Nephron (organoid): ENCODE measurements around the gene RPTOR.
A peak's percentile ranks its signal among the peaks of the same experiment; 100 is the strongest.

Source experiments
- H3K27ac Mint-ChIP-seq, 3 experiments: 2 replicates each; pipeline ENCODE4 v1.8.0; 2020; ENCODE audit warnings: mixed read lengths in 3 of 3, mild to moderate bottlenecking in 2 of 3, moderate library complexity in 1 of 3
- H3K27me3 Mint-ChIP-seq: 2 replicates; pipeline ENCODE4 v1.8.0; 2021; ENCODE audit warnings: low read depth, mild to moderate bottlenecking, moderate library complexity, mixed read lengths
- H3K36me3 Mint-ChIP-seq: 2 replicates; pipeline ENCODE4 v1.8.0; 2020; ENCODE audit warnings: low read depth, mixed read lengths
- H3K4me1 Mint-ChIP-seq: 2 replicates; pipeline ENCODE4 v1.8.0; 2020; ENCODE audit warnings: mixed read lengths
- H3K4me3 Mint-ChIP-seq, 3 experiments: 2 replicates each; pipeline ENCODE4 v1.8.0; 2020; ENCODE audit warnings: mild to moderate bottlenecking in 3 of 3, mixed read lengths in 3 of 3, moderate library complexity in 2 of 3
- H3K9me3 Mint-ChIP-seq: 2 replicates; pipeline ENCODE4 v1.8.0; 2020; ENCODE audit warnings: mixed read lengths
- TF ChIP-seq, protein P1 (sequence below), 3 experiments: fragments of 200-600 bp; sonication (generic); IDR thresholded peaks; one replicate each; pipeline ENCODE4 v1.5.0; 2021; ENCODE audit warnings: antibody characterized with exemption in 3 of 3; ENCODE audit not compliant: unreplicated experiment in 3 of 3

Gene RPTOR

DNA sequence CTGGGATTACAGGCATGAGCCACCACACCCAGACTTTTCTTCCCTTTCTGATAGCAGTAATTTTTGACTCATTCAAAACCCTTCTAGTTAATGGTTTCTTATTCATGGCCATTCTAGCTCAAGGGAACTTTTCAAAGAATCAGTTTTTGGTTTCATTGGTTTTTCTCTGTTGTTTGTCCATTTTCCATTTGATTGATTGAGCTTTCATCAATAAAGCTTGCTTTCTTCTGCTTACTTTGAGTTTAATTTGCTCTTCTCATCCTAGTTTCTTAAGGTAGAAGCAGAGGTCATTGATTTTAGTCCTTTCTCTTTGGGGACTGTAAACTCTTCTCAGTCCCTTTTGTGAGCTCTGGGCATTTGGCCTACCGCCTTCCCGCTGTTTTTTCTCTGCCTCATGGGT, 365.0 kb downstream of the RPTOR start:
- Mint-ChIP-seq H3K27ac (no peak overlapping the region), H3K4me3 (no peak overlapping the region), H3K36me3 (peaks cover 47% of the 10 kb centered on the region), H3K9me3 (no peaks in the 10 kb centered on the region), H3K4me1 (peaks cover 10% of the 10 kb centered on the region), H3K27me3 (no peaks in the 10 kb centered on the region)
- TF ChIP-seq, protein P1, sequence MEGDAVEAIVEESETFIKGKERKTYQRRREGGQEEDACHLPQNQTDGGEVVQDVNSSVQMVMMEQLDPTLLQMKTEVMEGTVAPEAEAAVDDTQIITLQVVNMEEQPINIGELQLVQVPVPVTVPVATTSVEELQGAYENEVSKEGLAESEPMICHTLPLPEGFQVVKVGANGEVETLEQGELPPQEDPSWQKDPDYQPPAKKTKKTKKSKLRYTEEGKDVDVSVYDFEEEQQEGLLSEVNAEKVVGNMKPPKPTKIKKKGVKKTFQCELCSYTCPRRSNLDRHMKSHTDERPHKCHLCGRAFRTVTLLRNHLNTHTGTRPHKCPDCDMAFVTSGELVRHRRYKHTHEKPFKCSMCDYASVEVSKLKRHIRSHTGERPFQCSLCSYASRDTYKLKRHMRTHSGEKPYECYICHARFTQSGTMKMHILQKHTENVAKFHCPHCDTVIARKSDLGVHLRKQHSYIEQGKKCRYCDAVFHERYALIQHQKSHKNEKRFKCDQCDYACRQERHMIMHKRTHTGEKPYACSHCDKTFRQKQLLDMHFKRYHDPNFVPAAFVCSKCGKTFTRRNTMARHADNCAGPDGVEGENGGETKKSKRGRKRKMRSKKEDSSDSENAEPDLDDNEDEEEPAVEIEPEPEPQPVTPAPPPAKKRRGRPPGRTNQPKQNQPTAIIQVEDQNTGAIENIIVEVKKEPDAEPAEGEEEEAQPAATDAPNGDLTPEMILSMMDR (IDR thresholded peaks at IDR 0.05; ENCODE audit: unreplicated experiment in 3 of 3) = no peak

DNA sequence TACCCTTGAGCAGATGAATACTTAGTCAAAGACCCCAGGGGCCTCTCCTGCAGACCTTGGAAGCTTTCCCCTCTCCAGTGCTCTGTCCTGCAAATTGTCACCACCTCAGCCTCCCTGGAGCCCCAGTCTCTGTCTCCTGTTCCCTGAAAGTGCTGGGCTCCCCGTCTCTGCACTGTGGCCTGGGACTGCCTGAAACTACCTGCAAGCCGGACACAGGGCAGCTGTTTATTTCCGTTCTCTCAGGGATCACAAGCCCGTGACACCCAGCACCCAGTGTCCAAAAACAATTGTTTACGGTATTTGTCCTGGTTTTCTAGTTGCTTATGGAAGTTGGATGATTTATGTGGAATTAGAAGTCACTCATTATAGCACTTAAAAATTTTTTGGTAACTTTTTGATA, 365.4 kb downstream of the RPTOR start:
- TF ChIP-seq, protein P1 (IDR thresholded peaks at IDR 0.05; ENCODE audit: unreplicated experiment in 3 of 3) = no peak
- no peaks in the 10 kb centered on the region for H3K27me3 Mint-ChIP-seq
- no peak overlapping the region for H3K4me3 Mint-ChIP-seq
- H3K4me1 Mint-ChIP-seq = peaks cover 6% of the 10 kb centered on the region
- H3K27ac Mint-ChIP-seq = no peak overlapping the region
- H3K9me3 Mint-ChIP-seq = no peaks in the 10 kb centered on the region
- peaks cover 43% of the 10 kb centered on the region for H3K36me3 Mint-ChIP-seq

DNA sequence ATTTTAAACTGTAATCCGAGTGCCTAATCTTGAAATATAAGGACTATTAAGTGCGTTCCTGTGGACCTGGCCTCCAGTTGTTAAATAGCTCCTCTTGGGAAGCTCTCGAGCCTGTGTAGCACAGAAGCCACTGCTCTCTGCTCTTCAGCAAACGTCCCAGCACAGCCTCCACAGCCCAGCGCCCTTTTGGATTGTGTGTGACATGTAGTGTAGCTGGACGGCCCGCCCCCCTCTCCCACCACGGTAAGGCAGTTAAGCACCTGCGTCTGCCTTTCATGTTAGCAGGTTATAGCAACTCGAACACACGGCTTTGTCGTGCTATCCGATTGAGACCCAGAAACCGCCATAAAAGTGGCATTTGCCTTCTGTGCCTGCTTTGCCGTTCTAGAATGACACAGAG, 367.8 kb downstream of the RPTOR start:
- Mint-ChIP-seq H3K9me3 (no peaks in the 10 kb centered on the region), H3K4me3 (no peak overlapping the region), H3K27ac (peak overlapping the region in 2 of 3 experiments; percentile 26 to 31), H3K4me1 (peaks cover 7% of the 10 kb centered on the region), H3K36me3 (peaks cover 48% of the 10 kb centered on the region), H3K27me3 (no peaks in the 10 kb centered on the region)
- TF ChIP-seq, protein P1 (IDR thresholded peaks at IDR 0.05; ENCODE audit: unreplicated experiment in 3 of 3) = no peak

DNA sequence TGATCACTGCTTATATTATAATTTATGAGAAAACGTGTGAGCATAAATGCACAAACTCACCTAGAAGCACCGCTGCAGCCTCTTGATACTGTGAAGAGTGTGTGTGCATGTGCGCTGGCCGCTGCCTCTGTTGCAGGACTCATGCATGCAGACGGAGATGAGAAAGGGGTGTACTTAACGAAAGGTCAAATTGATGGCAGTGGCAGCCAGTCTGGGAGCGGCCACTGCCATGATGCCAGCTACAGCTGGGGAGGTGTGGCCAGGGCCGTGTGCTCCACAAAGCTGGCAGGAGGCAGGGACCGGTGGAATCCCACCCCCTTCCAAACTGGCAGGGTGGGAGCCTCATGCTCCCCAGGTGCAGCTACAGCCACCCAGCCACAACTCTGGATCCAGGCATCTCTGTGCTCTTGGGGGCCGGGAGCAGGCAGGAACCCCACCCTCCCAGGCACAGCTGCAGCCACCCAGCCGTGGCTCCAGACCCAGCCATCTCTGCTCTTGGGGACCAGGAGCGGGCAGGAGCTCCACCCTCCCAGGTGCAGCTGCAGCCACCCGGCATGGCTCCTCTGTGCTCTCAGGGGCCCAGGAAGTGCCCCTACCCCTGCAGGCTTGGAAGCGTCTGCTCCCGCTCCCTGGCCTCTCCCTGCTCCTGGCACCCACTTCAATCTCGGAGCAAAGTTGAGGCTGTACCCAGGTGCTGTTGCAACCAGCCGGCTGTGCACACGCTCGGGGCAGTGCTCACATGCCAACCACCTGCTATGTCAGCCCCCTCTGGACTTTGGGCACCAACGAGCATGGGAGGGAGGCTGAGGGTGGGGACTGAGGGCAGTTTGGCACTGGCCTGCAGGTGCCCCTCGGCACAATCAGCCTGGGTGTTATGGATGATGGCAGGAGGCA, 369.5 kb downstream of the RPTOR start:
- TF ChIP-seq, protein P1 (IDR thresholded peaks at IDR 0.05; ENCODE audit: unreplicated experiment in 3 of 3) = no peak
- no peaks in the 10 kb centered on the region for H3K27me3 Mint-ChIP-seq
- no peaks in the 10 kb centered on the region for H3K9me3 Mint-ChIP-seq
- no peak overlapping the region for H3K27ac Mint-ChIP-seq
- H3K4me3 Mint-ChIP-seq = no peak overlapping the region
- H3K36me3 Mint-ChIP-seq = peaks cover 42% of the 10 kb centered on the region
- H3K4me1 Mint-ChIP-seq = peaks cover 19% of the 10 kb centered on the region

DNA sequence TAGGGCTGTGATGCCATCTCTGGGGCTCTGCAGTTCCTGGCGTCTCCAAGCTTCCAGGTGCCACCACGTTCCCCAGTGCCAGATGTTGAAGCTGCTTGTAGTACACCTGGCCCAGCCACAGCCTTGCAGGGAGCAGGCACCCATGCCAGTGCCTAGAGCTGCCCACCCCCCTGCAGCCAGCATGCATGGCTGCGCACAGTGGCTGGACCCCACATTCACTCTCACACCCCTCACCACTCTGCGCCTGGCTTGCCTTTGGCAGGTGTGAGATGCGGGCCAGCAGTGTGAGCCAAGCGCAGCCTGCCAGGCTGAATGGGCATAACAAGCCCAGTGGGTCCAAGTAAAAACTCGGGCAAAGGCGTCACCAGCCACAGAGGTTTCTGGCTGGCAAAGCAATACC, 371.6 kb downstream of the RPTOR start:
- TF ChIP-seq, protein P1 (IDR thresholded peaks at IDR 0.05; ENCODE audit: unreplicated experiment in 3 of 3) = no peak
- H3K4me3 Mint-ChIP-seq = no peak overlapping the region
- H3K36me3 Mint-ChIP-seq = peaks cover 28% of the 10 kb centered on the region
- no peaks in the 10 kb centered on the region for H3K9me3 Mint-ChIP-seq
- no peaks in the 10 kb centered on the region for H3K27me3 Mint-ChIP-seq
- peaks cover 38% of the 10 kb centered on the region for H3K4me1 Mint-ChIP-seq
- H3K27ac Mint-ChIP-seq = no peak overlapping the region
